Activated B cell treated with CpG ODN at 0.5 μM for 24 hours (primary cell): ENCODE data around the gene MTFP1. TPM values are rescaled to one million over a fixed set of nuclear protein-coding genes. Genes with fewer than 3 reads are reported as not detected.
"Not testable (repeated sequence)": the region's sequence is repeated elsewhere in the genome, so short reads cannot be mapped to it uniquely, and the experiment has no call there.

Source experiments
- ATAC-seq: fragments of 200-7000 bp; cut with Tn5 transposase; one replicate; pipeline ENCODE4 v1.10.0; 2021; ENCODE audit warnings: low read depth, mild to moderate bottlenecking, moderate library complexity
- CTCF ChIA-PET: fragments of 350-600 bp; sonication (Branson Sonifier 250); formaldehyde crosslinking; loops from one replicate; lab custom pipeline; 2021; ENCODE audit warnings: antibody characterized with exemption; lab: Charles Lee
- POLR2A ChIA-PET: fragments of 350-600 bp; sonication (Branson Sonifier 250); formaldehyde crosslinking; loops from one replicate; lab custom pipeline; 2021; ENCODE audit warnings: antibody characterized with exemption; lab: Charles Lee
- DNase-seq: peaks from one replicate; pipeline ENCODE4 v3.0.0; 2022
- H3K27ac Mint-ChIP-seq: one replicate; pipeline ENCODE4 v1.8.0; 2020; ENCODE audit warnings: mixed read lengths
- H3K27me3 Mint-ChIP-seq: one replicate; pipeline ENCODE4 v1.8.0; 2021; ENCODE audit warnings: mixed read lengths
- H3K36me3 Mint-ChIP-seq: one replicate; pipeline ENCODE4 v1.8.0; 2021; ENCODE audit warnings: low read depth, mixed read lengths
- H3K4me1 Mint-ChIP-seq: one replicate; pipeline ENCODE4 v1.8.0; 2021; ENCODE audit warnings: mixed read lengths
- H3K4me3 Mint-ChIP-seq: one replicate; pipeline ENCODE4 v1.8.0; 2020; ENCODE audit warnings: mild to moderate bottlenecking, mixed read lengths
- H3K9me3 Mint-ChIP-seq: one replicate; pipeline ENCODE4 v1.8.0; 2020; ENCODE audit warnings: mixed read lengths
- CTCF ChIP-seq: fragments of 200-600 bp; IDR thresholded peaks from one replicate; pipeline ENCODE4 v1.8.0; 2022; ENCODE audit warnings: antibody characterized with exemption, mild to moderate bottlenecking
- intact Hi-C: fragments of 100-400 bp; cut with micrococcal nuclease; formaldehyde crosslinking; loops from one replicate; pipeline ENCODE4 v1.15.1; 2024
- total RNA-seq: library from RNA; stranded (reverse); gene quantifications from 2 replicates; pipeline ENCODE4 v1.2.3, GENCODE V29; 2022

MTFP1 gene
- total RNA-seq, 1 donor from 2014 or later = 33.9 TPM

GRCh38 chr22:30445438-30446145, 20.0 kb downstream of the MTFP1 start:
- POLR2A ChIA-PET = no interaction called here
- H3K27me3 Mint-ChIP-seq = peaks cover 40% of the 10 kb centered on the region

GRCh38 chr22:30447656-30448055, 22.1 kb downstream of the MTFP1 start:
- no peak for TF ChIP-seq CTCF
- H3K27me3 Mint-ChIP-seq = peaks cover 41% of the 10 kb centered on the region

More at GRCh38 chr22:30445438-30446145, 20.0 kb downstream of the MTFP1 start:
- ATAC-seq (no peak), DNase-seq (no peak)
- CTCF ChIA-PET = no interaction called here
- Mint-ChIP-seq H3K27ac (no peak overlapping the region), H3K4me1 (peaks cover 11% of the 10 kb centered on the region), H3K4me3 (no peak overlapping the region), H3K36me3 (no peaks in the 10 kb centered on the region), H3K9me3 (peaks cover 5% of the 10 kb centered on the region)
- intact Hi-C loops = loop anchor here (1.0 to 2.0 kb wide), 2 partner anchors 40 to 157 kb away; no protein-coding TSS in a partner anchor
- TF ChIP-seq CTCF = peak; percentile 6

GRCh38 chr22:30451488-30451887, 25.9 kb downstream of the MTFP1 start:
- H3K4me3 Mint-ChIP-seq, intact Hi-C loops, H3K9me3 Mint-ChIP-seq, DNase-seq, H3K4me1 Mint-ChIP-seq, H3K27ac Mint-ChIP-seq, CTCF ChIA-PET, H3K36me3 Mint-ChIP-seq, ATAC-seq: not testable (repeated sequence)
- POLR2A ChIA-PET = interaction anchor here (0.5 kb wide), 1 partner anchor 413 kb away, joined by 5 read pairs; no protein-coding TSS in a partner anchor
- H3K27me3 Mint-ChIP-seq = peaks cover 29% of the 10 kb centered on the region

More at GRCh38 chr22:30447656-30448055, 22.1 kb downstream of the MTFP1 start:
- Mint-ChIP-seq H3K4me1 (peaks cover 6% of the 10 kb centered on the region), H3K4me3 (no peak overlapping the region), H3K27ac (no peak overlapping the region), H3K9me3 (peaks cover 2% of the 10 kb centered on the region), H3K36me3 (no peaks in the 10 kb centered on the region)
- ChIA-PET POLR2A (no interaction called here), CTCF (no interaction called here)
- intact Hi-C loops = no loop called here
- no peak for ATAC-seq
- DNase-seq = no peak

GRCh38 chr22:30452861-30453260, 27.3 kb downstream of the MTFP1 start:
- no peak overlapping the region for H3K27ac Mint-ChIP-seq
- ChIA-PET POLR2A (interaction anchor here (0.7 kb wide), 1 partner anchor 29 kb away, joined by 3 read pairs; no protein-coding TSS in a partner anchor), CTCF (no interaction called here)
- intact Hi-C loops = no loop called here
- peaks cover 26% of the 10 kb centered on the region for H3K27me3 Mint-ChIP-seq
- TF ChIP-seq CTCF = no peak
- no peaks in the 10 kb centered on the region for H3K4me1 Mint-ChIP-seq
- no peaks in the 10 kb centered on the region for H3K9me3 Mint-ChIP-seq
- H3K36me3 Mint-ChIP-seq = no peaks in the 10 kb centered on the region
- ATAC-seq (no peak), DNase-seq (no peak)
- no peak overlapping the region for H3K4me3 Mint-ChIP-seq

GRCh38 chr22:30453731-30454510, 28.4 kb downstream of the MTFP1 start:
- no peak for TF ChIP-seq CTCF
- Mint-ChIP-seq H3K9me3 (no peaks in the 10 kb centered on the region), H3K27ac (no peak overlapping the region), H3K4me1 (no peaks in the 10 kb centered on the region), H3K27me3 (peaks cover 24% of the 10 kb centered on the region), H3K4me3 (no peak overlapping the region), H3K36me3 (no peaks in the 10 kb centered on the region)
- DNase-seq (no peak), ATAC-seq (no peak)
- CTCF ChIA-PET = no interaction called here
- POLR2A ChIA-PET = no interaction called here
- intact Hi-C loops = no loop called here
